ENCODE measurements around the gene CDX4.

GRCh38 chrX:73448379-73448778, 1.5 kb downstream of the CDX4 start:
- TF ChIP-seq CTCF (IDR thresholded peaks at IDR 0.05) (no peak), POLR2A (IDR thresholded peaks at IDR 0.05) (no peak), EP300 (IDR thresholded peaks at IDR 0.05) (no peak)

Measured in tibial nerve (tissue), 4 donors.